ENCODE results near the gene POLR2H.

The POLR2H gene

GRCh38 chr3:184388164-184388935, 26.8 kb downstream of the POLR2H start:
- no peak for DNase-seq

- DNase-seq, result no peak
Measured at GRCh38 chr3:184388936-184389230, 27.4 kb downstream of the POLR2H start.

GRCh38 chr3:184389384-184389783, 27.9 kb downstream of the POLR2H start:
- no peak for DNase-seq

GRCh38 chr3:184389935-184390528, 28.5 kb downstream of the POLR2H start:
- DNase-seq, result no peak

- no peak for DNase-seq
Measured at GRCh38 chr3:184391266-184391665, 29.8 kb downstream of the POLR2H start.

GRCh38 chr3:184395320-184395660, 33.8 kb downstream of the POLR2H start:
- no peak for DNase-seq

- no peak for DNase-seq
Measured at GRCh38 chr3:184399410-184399809, 37.9 kb downstream of the POLR2H start.

GRCh38 chr3:184405075-184406030, 43.8 kb downstream of the POLR2H start:
- no peak for DNase-seq

GRCh38 chr3:184409331-184409926, 47.9 kb downstream of the POLR2H start:
- DNase-seq, result no peak

- no peak for DNase-seq
Measured at GRCh38 chr3:184409946-184410500, 48.5 kb downstream of the POLR2H start.

GRCh38 chr3:184414418-184415202, 53.1 kb downstream of the POLR2H start:
- no peak for DNase-seq

GRCh38 chr3:184415203-184415490, 53.6 kb downstream of the POLR2H start:
- DNase-seq, result no peak

GRCh38 chr3:184417619-184418327, 56.3 kb downstream of the POLR2H start:
- DNase-seq, result peak; percentile 28

All from DMS153 (cell line).